ENCODE results near the gene NRP2. TPM values are rescaled to one million over a fixed set of nuclear protein-coding genes. Genes with fewer than 3 reads are reported as not detected.

The NRP2 gene
- total RNA-seq, 2 experiments from 2014 or later, result 0.19 TPM; not detected in 1

GRCh38 chr2:205650931-205651330, 31.4 kb upstream of the NRP2 start:
- ChIA-PET POLR2A (no interaction called here), CTCF (no interaction called here)
- Histone ChIP-seq H3K9me3 (ENCODE audit: control insufficient read depth in 1 of 2, insufficient read depth in 1 of 2, low read length in 2 of 2) (no peaks in the 10 kb centered on the region), H3K36me3 (ENCODE audit: insufficient read depth, low read length) (no peaks in the 10 kb centered on the region), H3K4me1 (ENCODE audit: insufficient read depth, low read length) (no peaks in the 10 kb centered on the region), H3K27ac (ENCODE audit: low read depth in 1 of 2, low read length in 2 of 2) (no peak overlapping the region), H3K27me3 (ENCODE audit: control insufficient read depth in 1 of 2, insufficient read depth in 2 of 2, low read length in 2 of 2) (no peaks in the 10 kb centered on the region), H3K4me3 (ENCODE audit: low read length) (no peak overlapping the region)
- H3K4me1 Mint-ChIP-seq (ENCODE audit: low read depth), result no peaks in the 10 kb centered on the region
- H3K36me3 Mint-ChIP-seq (ENCODE audit: low read depth), result no peaks in the 10 kb centered on the region
- TF ChIP-seq CTCF (IDR thresholded peaks at IDR 0.05), result no peak
- H3K27ac Mint-ChIP-seq, result no peak overlapping the region
- no peak overlapping the region for H3K4me3 Mint-ChIP-seq
- no peaks in the 10 kb centered on the region for H3K9me3 Mint-ChIP-seq
- no peak for ATAC-seq (ENCODE audit: poor library complexity)
- intact Hi-C loops (cut with DNase I, micrococcal nuclease), result no loop called here
- DNase-seq, result no peak
- H3K27me3 Mint-ChIP-seq, result no peaks in the 10 kb centered on the region

- DNase-seq (no peak), ATAC-seq (ENCODE audit: poor library complexity) (no peak)
- Histone ChIP-seq H3K27ac (ENCODE audit: low read depth in 1 of 2, low read length in 2 of 2) (no peak overlapping the region), H3K9me3 (ENCODE audit: control insufficient read depth in 1 of 2, insufficient read depth in 1 of 2, low read length in 2 of 2) (no peaks in the 10 kb centered on the region), H3K4me1 (ENCODE audit: insufficient read depth, low read length) (no peaks in the 10 kb centered on the region), H3K27me3 (ENCODE audit: control insufficient read depth in 1 of 2, insufficient read depth in 2 of 2, low read length in 2 of 2) (no peaks in the 10 kb centered on the region), H3K4me3 (ENCODE audit: low read length) (no peak overlapping the region), H3K36me3 (ENCODE audit: insufficient read depth, low read length) (no peaks in the 10 kb centered on the region)
- Mint-ChIP-seq H3K27me3 (no peaks in the 10 kb centered on the region), H3K9me3 (no peaks in the 10 kb centered on the region), H3K4me1 (ENCODE audit: low read depth) (no peaks in the 10 kb centered on the region), H3K4me3 (no peak overlapping the region), H3K27ac (no peak overlapping the region), H3K36me3 (ENCODE audit: low read depth) (no peaks in the 10 kb centered on the region)
- intact Hi-C loops (cut with DNase I, micrococcal nuclease), result no loop called here
- ChIA-PET CTCF (no interaction called here), POLR2A (no interaction called here)
- TF ChIP-seq CTCF (IDR thresholded peaks at IDR 0.05), result no peak
These were observed 30.6 kb upstream of the NRP2 start for GRCh38 chr2:205651719-205652118.

GRCh38 chr2:205654878-205655605, 27.3 kb upstream of the NRP2 start:
- no peaks in the 10 kb centered on the region for H3K27me3 ChIP-seq (ENCODE audit: control insufficient read depth in 1 of 2, insufficient read depth in 2 of 2, low read length in 2 of 2)
- no peaks in the 10 kb centered on the region for H3K4me1 ChIP-seq (ENCODE audit: insufficient read depth, low read length)
- ChIA-PET CTCF (no interaction called here), POLR2A (no interaction called here)
- no peaks in the 10 kb centered on the region for H3K9me3 ChIP-seq (ENCODE audit: control insufficient read depth in 1 of 2, insufficient read depth in 1 of 2, low read length in 2 of 2)
- no peak overlapping the region for H3K4me3 ChIP-seq (ENCODE audit: low read length)
- peaks cover 3% of the 10 kb centered on the region for H3K4me1 Mint-ChIP-seq (ENCODE audit: low read depth)
- TF ChIP-seq CTCF (IDR thresholded peaks at IDR 0.05), result no peak
- ATAC-seq (ENCODE audit: poor library complexity) (no peak), DNase-seq (no peak)
- no peak overlapping the region for H3K27ac Mint-ChIP-seq
- no peak overlapping the region for H3K4me3 Mint-ChIP-seq
- intact Hi-C loops (cut with DNase I, micrococcal nuclease), result no loop called here
- no peaks in the 10 kb centered on the region for H3K9me3 Mint-ChIP-seq
- no peak overlapping the region for H3K27ac ChIP-seq (ENCODE audit: low read depth in 1 of 2, low read length in 2 of 2)
- H3K36me3 Mint-ChIP-seq (ENCODE audit: low read depth), result no peaks in the 10 kb centered on the region
- no peaks in the 10 kb centered on the region for H3K36me3 ChIP-seq (ENCODE audit: insufficient read depth, low read length)
- H3K27me3 Mint-ChIP-seq, result no peaks in the 10 kb centered on the region
